HCEC 1CT (cell line): ENCODE results near the gene FOXP1.

Experiments used
- DNase-seq: peaks from one replicate; pipeline ENCODE4 v3.0.0-alpha.2; 2017

FOXP1 gene

DNA sequence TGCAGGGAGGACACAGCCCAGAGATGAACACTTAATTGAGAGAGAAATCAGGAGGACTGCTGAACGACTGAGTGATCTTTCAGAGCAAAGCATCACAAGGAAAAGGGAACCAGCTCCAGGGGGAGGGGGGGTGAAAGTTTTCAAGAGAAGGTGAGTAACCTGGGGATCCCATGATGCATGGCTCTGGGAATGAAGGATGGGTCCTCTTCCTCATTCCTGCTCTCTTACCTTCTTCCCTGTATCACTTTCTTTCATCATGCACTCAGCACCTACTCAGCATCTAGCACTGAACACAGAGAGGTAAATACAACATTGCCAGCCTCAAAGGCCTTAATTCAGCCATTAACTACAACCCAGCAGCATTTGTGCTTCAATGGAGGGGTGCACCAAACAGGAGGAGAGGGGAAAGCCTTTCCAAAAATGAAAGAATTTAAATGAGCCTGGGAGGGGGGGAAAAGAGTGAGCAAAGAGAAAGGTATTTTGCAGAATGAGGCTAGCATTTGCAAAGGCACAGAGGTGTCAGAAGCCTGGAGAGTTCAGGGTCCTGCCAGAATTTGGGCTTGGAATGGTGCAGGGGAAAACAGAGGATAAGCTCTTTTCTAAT lies 427.4 kb downstream of the FOXP1 start:
- DNase-seq = no peak

DNA sequence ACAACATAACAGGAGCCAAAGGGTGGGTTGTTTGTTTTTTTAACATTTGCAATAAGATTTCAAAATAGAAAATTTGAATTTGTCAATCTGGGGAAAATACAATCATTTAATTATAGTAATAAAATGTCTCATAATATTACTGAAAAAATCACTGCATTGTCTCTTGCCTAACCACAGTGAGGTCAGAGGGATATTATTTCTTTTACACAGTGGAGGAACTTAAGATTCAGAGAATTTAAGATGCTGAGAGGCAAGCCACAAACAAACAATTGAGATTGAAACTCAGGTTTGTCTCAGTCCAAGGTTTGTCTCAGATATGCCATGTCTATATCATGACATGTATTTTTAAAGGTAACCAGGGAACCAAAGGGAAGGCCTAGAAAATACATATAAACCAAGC lies 428.7 kb downstream of the FOXP1 start:
- DNase-seq = no peak

DNA sequence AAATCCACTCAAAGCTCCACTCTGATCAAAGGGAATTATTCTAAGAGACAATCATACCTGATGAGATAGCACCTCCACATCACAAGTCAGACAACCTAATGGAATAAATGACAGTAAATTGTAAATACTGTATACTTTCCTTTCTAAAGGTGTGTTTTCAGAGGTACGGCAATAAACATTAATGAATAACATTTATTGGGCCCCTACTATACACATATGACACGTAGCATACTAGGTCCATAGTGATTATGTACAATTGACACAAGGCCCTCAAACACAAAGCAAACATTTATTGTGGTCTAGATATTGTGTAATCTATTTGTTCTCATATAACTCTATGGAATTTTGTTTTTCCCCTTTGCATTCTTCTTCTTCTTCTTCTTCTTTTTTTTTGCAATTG lies 429.8 kb downstream of the FOXP1 start:
- no peak for DNase-seq

DNA sequence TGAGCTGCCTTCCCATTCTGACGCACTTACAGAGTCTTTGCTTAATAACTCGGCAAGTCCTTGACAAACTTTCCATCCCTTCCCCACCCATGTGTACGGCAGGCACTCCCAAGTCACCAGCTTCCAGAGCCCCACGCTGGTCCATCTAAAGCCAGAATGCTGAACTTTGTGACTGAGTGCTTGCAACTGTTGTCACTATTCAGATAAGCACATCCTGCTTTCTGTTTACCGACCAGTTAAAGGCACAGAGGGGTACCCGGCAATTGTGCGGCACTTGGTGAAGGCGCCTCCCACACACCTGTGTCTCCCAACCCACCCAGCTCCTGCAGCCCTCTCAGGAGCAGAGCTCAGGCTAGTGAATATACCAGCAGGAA lies 430.6 kb downstream of the FOXP1 start:
- no peak for DNase-seq

- DNase-seq = no peak
These were observed 431.3 kb downstream of the FOXP1 start for GRCh38 chr3:71152039-71152891.

- DNase-seq = no peak
These were observed 433.3 kb downstream of the FOXP1 start for GRCh38 chr3:71149959-71150954.

- no peak for DNase-seq
These were observed 435.0 kb downstream of the FOXP1 start for GRCh38 chr3:71148455-71149060.

DNA sequence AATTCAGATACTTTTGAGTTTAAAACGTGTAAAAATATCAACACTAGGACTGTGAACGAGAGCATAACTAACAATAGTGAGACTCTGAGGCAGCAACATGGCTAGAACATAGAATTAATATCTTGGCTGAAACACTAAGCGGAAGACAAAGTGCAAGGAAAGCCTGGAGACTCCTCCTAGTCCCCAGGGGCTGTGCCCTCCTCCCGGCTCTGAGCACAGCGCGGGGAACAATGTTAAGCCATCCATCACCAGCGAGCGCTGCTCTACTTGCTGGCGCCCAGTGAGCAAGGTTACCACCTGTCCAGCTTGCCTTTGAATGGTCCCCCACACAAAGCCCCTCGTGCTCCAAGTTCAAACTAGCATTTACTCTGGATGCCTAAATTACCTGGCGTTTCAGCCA lies 436.9 kb downstream of the FOXP1 start:
- DNase-seq = no peak

GRCh38 chr3:71145954-71146353 lies 437.6 kb downstream of the FOXP1 start:
- DNase-seq = no peak

- no peak for DNase-seq
These were observed 438.8 kb downstream of the FOXP1 start for GRCh38 chr3:71144525-71145253.

GRCh38 chr3:71143493-71143892 lies 440.0 kb downstream of the FOXP1 start:
- DNase-seq = no peak

GRCh38 chr3:71142441-71143161 lies 440.9 kb downstream of the FOXP1 start:
- no peak for DNase-seq

DNA sequence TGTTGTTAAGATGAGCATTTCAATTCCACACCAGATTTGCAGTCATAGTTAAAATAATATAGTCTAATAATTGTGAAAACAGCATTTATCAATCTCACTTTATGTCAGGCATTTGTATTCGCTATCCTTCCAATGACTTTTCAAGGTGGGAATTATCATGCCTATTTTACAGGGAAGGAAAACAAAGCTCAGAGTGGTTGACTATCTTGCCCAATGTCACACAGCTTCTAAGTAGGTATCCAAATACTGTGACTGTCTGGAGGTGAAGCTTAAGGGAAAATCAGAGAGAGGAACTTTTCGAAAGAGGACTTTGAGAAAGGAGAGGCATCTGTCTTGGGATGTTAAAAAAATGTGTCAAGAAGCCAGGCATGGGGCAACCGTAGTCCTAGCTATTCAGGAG lies 443.1 kb downstream of the FOXP1 start:
- no peak for DNase-seq

DNA sequence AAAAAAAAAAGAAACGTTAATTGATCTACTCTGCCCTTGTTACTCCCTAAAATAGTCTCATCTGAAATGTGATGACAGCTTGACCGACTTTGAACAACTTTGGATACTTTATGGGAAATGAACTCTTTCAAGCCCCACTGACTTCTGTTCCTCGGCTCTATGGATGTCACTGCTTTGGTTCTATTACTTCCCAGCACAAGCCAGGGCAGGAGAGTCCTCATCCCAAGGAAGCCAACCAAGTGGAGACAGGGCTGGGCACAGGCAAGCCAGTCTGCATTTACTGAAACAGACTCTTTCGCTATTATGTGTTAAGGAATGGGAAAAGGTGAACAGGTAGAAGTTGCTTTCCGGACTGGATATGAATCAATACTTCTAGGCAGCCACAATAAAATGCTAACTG lies 444.0 kb downstream of the FOXP1 start:
- DNase-seq = no peak

GRCh38 chr3:71138410-71138809 lies 445.1 kb downstream of the FOXP1 start:
- no peak for DNase-seq

GRCh38 chr3:71136276-71136675 lies 447.3 kb downstream of the FOXP1 start:
- no peak for DNase-seq

GRCh38 chr3:71135373-71136088 lies 448.0 kb downstream of the FOXP1 start:
- DNase-seq = no peak

DNA sequence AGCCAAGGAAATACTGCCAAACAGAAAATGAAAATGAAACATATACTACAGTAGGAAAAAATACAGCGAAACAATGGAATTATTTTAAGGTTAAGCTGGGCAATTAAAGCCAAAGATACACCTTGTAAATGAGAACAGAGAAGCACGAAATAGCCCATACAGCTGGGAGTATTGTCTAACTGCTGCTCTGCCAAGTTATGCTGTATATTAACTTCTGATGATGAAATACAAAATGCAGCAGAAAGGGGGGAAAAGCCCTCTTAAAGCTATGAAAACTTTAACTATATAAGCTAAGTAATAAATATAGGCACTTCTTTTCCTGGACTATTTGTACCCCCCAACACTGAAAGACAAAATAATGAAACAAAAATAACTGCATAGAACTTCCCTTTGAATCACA lies 449.0 kb downstream of the FOXP1 start:
- no peak for DNase-seq

DNA sequence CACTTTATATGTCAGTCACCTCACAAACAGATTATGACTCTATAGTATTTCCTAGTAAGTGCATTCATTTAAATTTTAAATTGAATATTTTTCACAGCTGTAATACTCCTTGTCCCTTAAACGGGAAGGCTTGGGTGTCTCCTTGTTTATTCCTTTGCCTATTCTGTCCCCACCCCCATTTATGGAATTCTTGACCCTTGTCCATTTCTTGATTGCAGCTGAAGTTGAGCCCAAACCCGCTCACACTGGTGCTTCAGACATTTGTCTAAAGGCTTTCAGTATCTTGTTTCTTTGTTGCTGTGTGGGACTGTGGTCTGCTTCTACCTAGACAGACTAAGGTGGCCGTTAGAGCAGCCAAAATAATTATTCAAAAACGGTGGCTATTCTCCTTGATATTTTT lies 449.7 kb downstream of the FOXP1 start:
- no peak for DNase-seq

DNA sequence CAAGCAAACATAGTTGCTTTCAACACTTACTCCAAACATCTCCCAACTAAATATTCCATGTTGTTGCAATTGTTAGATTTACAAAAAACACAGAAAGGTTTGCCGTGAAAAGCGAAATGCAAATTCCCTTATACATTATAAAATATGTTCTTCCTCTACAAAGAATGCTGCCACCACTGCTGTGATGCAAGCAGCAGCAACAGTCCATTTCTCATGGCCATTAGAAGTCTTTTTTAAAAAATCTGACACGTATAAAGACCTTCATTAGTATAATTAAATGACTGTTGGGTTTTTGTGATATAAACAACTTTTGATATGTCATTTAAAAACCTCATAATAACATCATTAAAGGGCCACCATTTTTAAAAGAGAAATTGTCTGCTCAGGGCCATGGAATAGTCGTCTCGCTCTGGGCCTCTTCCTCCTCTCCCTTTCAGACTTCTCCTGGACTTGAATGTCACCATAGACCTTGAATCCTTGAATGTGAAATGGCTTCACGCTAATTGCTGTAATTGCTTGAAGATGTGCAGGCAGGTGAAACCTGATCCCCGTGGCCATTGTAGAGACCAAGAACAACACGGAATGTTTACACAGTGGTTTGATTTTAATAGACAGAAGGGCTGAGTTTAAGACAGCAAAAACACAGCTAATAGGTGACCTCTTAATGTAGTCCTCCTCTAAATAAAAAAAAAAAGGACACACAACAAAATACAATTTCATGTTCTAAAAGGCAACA lies 450.4 kb downstream of the FOXP1 start:
- no peak for DNase-seq
